ENCODE data around the gene SCN1A. TPM values are rescaled to one million over a fixed set of nuclear protein-coding genes. Genes with fewer than 3 reads are reported as not detected.

SCN1A gene
- total RNA-seq, 4 donors from 2014 or later: not detected

DNA sequence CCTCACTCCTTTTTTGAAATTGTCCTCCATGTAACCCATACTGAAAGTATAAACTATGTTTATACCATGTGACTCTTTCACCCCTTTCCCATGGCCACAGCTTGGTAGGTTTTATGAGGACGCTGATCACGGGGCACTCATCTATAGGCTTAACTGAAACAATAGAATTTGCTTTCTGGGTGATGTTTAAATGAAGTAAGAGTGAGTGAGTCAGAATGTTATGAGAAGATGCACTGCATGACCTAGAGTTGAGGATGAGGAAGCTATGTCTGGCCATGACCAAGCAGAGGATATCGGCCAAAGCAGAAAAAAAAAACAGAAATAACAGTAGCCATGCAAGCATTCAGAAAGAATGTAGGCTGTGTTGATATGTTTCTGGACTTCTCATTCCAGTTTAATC, 34.9 kb downstream of the SCN1A start:
- no peak overlapping the region for H3K4me3 ChIP-seq
- H3K27ac ChIP-seq: no peak overlapping the region
- H3K36me3 ChIP-seq: no peaks in the 10 kb centered on the region
- H3K27me3 ChIP-seq: no peaks in the 10 kb centered on the region
- peaks cover 0 to 5% (median 0%) of the 10 kb centered on the region in 4 donors for H3K4me1 ChIP-seq
- no peak for DNase-seq (ENCODE audit: low spot score in 2 of 2)
- TF ChIP-seq EP300 (IDR thresholded peaks at IDR 0.05) (no peak), POLR2A (IDR thresholded peaks at IDR 0.05) (no peak)
- TF ChIP-seq, protein P1, sequence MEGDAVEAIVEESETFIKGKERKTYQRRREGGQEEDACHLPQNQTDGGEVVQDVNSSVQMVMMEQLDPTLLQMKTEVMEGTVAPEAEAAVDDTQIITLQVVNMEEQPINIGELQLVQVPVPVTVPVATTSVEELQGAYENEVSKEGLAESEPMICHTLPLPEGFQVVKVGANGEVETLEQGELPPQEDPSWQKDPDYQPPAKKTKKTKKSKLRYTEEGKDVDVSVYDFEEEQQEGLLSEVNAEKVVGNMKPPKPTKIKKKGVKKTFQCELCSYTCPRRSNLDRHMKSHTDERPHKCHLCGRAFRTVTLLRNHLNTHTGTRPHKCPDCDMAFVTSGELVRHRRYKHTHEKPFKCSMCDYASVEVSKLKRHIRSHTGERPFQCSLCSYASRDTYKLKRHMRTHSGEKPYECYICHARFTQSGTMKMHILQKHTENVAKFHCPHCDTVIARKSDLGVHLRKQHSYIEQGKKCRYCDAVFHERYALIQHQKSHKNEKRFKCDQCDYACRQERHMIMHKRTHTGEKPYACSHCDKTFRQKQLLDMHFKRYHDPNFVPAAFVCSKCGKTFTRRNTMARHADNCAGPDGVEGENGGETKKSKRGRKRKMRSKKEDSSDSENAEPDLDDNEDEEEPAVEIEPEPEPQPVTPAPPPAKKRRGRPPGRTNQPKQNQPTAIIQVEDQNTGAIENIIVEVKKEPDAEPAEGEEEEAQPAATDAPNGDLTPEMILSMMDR (IDR thresholded peaks at IDR 0.05): no peak
- 73 to 76% methylated on average over 3 of the region's 3 CpGs for WGBS, 2 donors
- no peaks in the 10 kb centered on the region for H3K9me3 ChIP-seq

DNA sequence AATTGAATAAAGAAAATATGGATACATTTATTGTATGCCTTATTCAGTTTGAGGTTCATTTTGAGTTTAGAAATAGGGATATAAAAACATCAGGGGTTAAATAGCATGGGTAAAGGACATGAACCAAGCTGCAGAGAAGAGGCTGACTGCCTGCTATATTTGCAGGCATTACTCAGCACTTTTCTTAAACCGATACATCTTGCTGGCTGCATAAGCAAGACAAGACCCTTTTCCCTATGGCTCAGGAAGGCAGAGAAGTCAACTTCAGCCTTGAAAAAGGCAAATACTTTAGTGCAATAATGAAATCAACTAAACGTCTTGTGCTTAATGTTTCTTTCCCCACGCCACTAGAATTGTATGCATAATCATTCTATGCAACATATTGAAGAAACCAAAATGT, 36.4 kb downstream of the SCN1A start:
- H3K27ac ChIP-seq: no peak overlapping the region
- peaks cover 0 to 5% (median 0%) of the 10 kb centered on the region in 4 donors for H3K4me1 ChIP-seq
- TF ChIP-seq, protein P1 (IDR thresholded peaks at IDR 0.05): no peak
- TF ChIP-seq POLR2A (IDR thresholded peaks at IDR 0.05) (no peak), EP300 (IDR thresholded peaks at IDR 0.05) (no peak)
- no peak overlapping the region for H3K4me3 ChIP-seq
- 27 to 38% methylated on average over 3 of the region's 3 CpGs for WGBS, 2 donors
- H3K9me3 ChIP-seq: no peaks in the 10 kb centered on the region
- no peak for DNase-seq (ENCODE audit: low spot score in 2 of 2)
- H3K36me3 ChIP-seq: no peaks in the 10 kb centered on the region
- H3K27me3 ChIP-seq: no peaks in the 10 kb centered on the region

DNA sequence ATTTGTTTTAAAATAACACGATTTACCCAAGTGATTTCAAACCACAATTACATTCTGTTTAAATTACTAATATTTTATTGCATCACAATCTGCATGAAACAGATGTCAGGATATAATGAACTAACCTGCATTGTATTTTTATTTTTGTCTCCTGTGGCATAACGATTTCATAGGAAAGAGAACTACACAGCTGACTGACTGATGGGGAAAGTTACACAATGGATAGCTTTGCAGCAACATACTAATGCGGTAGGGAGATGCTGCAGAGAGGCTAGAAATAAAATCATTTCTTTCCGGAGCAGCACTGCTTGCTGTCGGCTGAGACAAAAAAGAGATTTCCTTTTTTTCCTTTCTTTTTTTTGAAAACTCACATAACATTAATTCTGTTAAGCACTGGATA, 36.9 kb downstream of the SCN1A start:
- TF ChIP-seq EP300 (IDR thresholded peaks at IDR 0.05) (no peak), POLR2A (IDR thresholded peaks at IDR 0.05) (no peak)
- TF ChIP-seq, protein P1 (IDR thresholded peaks at IDR 0.05): no peak
- no peak for DNase-seq (ENCODE audit: low spot score in 2 of 2)
- no peak overlapping the region for H3K4me3 ChIP-seq
- H3K4me1 ChIP-seq: peaks cover 0 to 5% (median 0%) of the 10 kb centered on the region in 4 donors
- H3K27me3 ChIP-seq: no peaks in the 10 kb centered on the region
- no peaks in the 10 kb centered on the region for H3K9me3 ChIP-seq
- no peaks in the 10 kb centered on the region for H3K36me3 ChIP-seq
- 30 to 39% methylated on average over 5 of the region's 5 CpGs for WGBS, 2 donors
- H3K27ac ChIP-seq: no peak overlapping the region

- H3K4me3 ChIP-seq: no peak overlapping the region
- H3K27me3 ChIP-seq: no peaks in the 10 kb centered on the region
- DNase-seq (ENCODE audit: low spot score in 2 of 2): no peak
- peaks cover 0 to 5% (median 0%) of the 10 kb centered on the region in 4 donors for H3K4me1 ChIP-seq
- H3K9me3 ChIP-seq: no peaks in the 10 kb centered on the region
- H3K36me3 ChIP-seq: no peaks in the 10 kb centered on the region
- 83 to 89% methylated on average over 2 of the region's 2 CpGs for WGBS, 2 donors
- TF ChIP-seq POLR2A (IDR thresholded peaks at IDR 0.05) (no peak), EP300 (IDR thresholded peaks at IDR 0.05) (no peak)
- TF ChIP-seq, protein P1 (IDR thresholded peaks at IDR 0.05): no peak
- no peak overlapping the region for H3K27ac ChIP-seq
Observed at GRCh38 chr2:166090346-166090745, 37.5 kb downstream of the SCN1A start.

DNA sequence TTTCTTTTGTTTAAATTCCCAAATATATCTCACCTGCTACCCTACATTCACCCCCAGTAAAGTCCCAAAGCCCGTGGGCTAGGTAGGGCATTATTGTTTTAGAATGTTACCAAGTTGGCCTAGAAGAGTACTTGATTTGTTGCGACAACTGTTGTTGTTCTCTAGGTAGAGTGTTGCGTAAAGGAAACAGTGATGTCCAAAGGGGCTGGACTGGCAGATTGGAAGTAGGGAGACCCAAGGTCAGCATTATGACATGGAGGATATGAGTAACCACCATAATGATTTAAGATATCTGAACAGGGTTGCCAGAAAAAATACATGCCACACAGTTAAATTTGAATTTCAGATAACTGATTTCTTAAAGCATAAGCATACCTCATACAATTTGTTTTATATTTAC, 39.2 kb downstream of the SCN1A start:
- no peak overlapping the region for H3K27ac ChIP-seq
- 89 to 90% methylated on average over 3 of the region's 3 CpGs for WGBS, 2 donors
- no peaks in the 10 kb centered on the region for H3K27me3 ChIP-seq
- H3K9me3 ChIP-seq: no peaks in the 10 kb centered on the region
- TF ChIP-seq POLR2A (IDR thresholded peaks at IDR 0.05) (no peak), EP300 (IDR thresholded peaks at IDR 0.05) (no peak)
- TF ChIP-seq, protein P1 (IDR thresholded peaks at IDR 0.05): no peak
- no peaks in the 10 kb centered on the region for H3K36me3 ChIP-seq
- no peak overlapping the region for H3K4me3 ChIP-seq
- H3K4me1 ChIP-seq: peaks cover 0 to 5% (median 0%) of the 10 kb centered on the region in 4 donors
- DNase-seq (ENCODE audit: low spot score in 2 of 2): no peak

Measured in tibial nerve (tissue), 4 donors.